SH-SY5Y (cell line): ENCODE measurements around the gene COL1A1.

ENCODE experiments used
- GATA2 ChIP-seq: IDR thresholded peaks from 2 replicates; pipeline ENCODE4 v1.6.1; 2011; ENCODE audit warnings: mild to moderate bottlenecking, low read depth, low read length
- GATA3 ChIP-seq: IDR thresholded peaks from 2 replicates; pipeline ENCODE4 v1.6.1; 2011; ENCODE audit warnings: low read depth, mild to moderate bottlenecking, low read length, moderate library complexity

- no peak for TF ChIP-seq GATA3
- TF ChIP-seq GATA2: no peak
These were observed 46.2 kb downstream of the COL1A1 start for GRCh38 chr17:50155115-50155819.
